Measurements from ENCODE around the gene ZNF12.
"Not testable (repeated sequence)": the region's sequence is repeated elsewhere in the genome, so short reads cannot be mapped to it uniquely, and the experiment has no call there.

ZNF12 gene

DNA sequence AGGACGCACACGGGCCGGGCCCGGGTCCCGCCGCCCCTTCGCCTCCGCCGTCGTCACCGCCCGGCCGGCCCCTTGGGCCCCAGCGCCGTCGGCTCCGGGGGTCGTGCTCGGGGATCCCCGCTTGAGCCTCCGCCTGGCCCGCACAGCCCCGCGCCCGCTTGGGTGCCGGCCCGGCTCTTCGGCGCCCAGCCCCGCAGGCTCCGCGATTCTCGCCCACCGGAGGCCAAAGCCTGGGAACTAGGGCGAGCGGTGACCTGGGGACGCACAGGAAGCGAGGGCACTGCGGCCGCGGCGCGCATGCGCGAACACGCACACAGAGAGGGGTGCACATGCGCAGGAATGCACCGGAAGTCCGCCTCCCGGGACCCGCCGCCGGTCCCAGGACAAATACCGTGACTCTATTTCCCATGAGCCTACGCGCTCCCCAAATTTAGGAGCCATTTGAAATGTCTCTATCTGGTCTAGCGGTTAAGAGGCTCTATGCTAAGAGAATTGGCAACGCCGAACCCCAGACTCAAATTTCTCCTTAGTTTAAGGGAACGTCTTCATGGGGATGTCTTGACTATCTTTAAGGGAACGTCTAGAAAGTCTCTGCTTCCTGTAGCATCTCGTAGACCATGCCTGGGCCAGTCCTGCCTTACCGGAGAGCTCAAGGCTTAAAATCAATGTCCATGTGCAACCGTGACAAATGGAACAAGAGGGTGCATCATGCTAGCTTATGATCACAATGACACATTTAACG is at the start of gene ZNF12:
Gene ZNF12 (minus strand): TSS at position 282 of the 742 bp plus-strand sequence. CDS start 1,774 bp downstream, outside the sequence.
- peak; percentile 97 for DNase-seq (ENCODE audit: low spot score)

DNA sequence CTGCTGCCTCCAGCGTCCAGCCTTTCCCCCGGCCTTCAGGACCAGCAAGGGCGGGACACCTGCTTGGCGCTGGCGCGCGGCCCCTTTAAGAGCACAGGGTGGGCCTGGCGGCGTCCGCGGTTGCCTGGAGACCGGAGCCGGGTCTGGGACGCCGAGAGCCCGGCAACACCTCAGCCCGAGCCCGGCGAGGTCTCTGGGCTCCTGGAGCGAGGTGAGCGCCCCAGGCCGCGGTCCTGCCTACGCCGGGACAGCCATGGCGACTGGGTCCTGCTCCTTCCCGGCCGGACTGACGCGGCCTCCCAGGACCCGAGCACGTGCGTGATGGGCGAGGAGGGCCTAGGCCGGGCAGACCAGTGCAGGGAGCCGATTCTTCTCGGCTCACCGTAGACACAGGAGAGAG is 47.2 kb upstream of the ZNF12 start, which contains the start of gene RSPH10B2:
Gene RSPH10B2 (plus strand): TSS at position 140 of the 400 bp plus-strand sequence. CDS start 3,575 bp downstream, outside the sequence.
- DNase-seq (ENCODE audit: low spot score), result not testable (repeated sequence)

DNA sequence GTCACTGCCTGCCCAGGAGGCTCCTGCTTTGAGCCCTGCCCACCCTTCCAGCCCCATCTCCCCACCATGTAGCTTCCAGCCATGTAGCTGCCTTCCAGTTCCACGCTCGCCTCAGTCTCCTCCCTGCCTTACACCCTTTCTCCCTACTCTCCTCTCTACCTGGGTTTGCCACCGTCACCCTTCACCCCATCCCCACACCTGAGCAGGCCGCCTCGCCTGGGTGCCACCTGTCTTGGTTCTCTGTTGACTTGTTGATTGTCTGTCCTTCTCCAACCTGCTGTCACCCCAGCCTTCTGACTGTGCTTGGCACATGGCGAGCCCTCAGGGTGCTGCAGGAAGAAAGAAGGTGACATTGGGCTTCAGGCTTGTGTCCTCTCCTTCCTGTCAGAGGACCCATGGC is 43.4 kb upstream of the ZNF12 start:
- not testable (repeated sequence) for DNase-seq (ENCODE audit: low spot score)

DNA sequence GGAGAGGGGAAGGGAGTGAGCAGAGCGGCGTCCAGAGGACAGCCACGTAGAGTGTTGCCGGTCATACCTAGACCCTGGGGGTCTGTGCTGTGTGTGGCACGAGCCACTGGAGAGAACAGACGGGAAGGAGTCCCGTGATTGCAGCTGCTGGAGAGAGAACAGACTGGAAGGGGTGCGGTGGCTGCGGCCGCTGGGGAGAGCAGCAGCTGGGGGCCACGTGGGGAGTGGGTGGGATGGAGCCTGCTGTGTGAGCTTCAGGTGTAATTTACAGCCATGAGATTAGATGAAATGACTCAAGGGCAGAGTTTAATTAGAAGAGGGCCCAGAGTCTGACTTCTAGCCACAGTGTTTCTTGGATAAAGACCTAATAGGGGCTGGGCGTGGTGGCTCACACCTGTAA is 42.6 kb upstream of the ZNF12 start:
- not testable (repeated sequence) for DNase-seq (ENCODE audit: low spot score)

DNA sequence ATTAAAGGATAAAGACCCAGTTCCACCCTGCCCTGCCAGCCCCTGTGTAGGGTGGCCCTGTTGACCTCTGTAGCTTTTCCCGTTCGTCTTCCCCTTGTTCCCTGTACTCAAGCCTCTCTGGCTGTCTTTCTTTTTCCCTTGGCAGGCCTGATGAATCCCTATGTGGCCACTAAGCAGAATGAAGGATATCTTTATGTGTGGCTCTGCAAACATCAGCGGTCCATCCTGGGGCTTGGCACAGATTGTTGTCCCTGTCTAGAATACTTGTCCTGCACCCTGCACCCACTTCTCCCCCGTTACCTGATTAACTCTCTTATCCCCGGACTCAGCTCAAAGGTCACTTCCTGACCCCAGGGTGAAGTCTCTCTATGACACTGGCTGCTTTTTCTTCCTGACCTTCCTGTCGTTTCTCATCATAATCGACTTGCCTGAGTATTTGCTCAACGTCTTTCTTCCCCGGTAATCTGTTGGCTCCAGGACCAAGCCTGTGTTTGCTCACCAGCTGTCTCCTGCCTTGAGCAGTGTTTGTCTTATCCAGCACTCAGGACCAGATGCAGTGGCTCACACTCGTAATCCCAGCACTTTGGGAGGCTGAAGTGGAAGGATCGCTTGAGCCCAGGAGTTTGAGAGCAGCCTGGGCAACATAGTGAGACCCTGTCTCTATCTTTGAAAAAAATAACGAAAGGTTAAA is 37.8 kb upstream of the ZNF12 start:
- DNase-seq (ENCODE audit: low spot score), result not testable (repeated sequence)

DNA sequence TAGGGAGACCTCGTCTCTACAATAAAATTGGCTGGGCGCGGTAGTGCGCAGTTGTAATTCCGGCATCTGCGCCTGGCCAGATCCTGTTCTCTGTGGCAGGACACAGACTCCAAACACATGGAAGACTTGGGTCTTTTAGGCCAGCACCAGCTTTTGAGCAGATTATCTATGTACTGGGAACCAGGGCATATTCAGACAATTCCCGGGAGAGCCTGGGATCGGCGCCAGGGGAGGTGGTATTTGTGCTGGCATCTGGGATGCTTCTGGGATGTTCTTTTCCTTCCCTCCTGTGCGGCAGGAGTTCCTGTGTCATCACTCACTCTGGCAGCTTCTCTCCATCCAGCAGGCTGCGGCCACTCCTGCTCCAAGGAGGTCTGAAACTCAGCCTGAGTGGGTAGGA is 31.7 kb upstream of the ZNF12 start:
- not testable (repeated sequence) for DNase-seq (ENCODE audit: low spot score)

DNA sequence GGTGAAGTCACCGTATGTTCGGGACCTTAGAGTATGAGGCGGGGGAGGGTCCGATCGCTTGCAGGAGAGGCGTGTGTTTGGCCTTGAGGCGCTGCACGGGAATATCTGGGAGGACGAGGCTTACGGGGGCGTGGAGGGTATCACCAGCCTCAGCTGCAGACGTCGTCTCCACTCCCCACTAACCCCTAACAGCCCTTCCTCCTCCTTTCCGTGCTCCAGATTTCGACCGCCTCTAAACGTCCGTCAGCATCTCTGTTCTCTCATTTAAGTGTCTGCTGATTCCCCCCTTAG is 23.5 kb upstream of the ZNF12 start:
- DNase-seq (ENCODE audit: low spot score), result no peak

DNA sequence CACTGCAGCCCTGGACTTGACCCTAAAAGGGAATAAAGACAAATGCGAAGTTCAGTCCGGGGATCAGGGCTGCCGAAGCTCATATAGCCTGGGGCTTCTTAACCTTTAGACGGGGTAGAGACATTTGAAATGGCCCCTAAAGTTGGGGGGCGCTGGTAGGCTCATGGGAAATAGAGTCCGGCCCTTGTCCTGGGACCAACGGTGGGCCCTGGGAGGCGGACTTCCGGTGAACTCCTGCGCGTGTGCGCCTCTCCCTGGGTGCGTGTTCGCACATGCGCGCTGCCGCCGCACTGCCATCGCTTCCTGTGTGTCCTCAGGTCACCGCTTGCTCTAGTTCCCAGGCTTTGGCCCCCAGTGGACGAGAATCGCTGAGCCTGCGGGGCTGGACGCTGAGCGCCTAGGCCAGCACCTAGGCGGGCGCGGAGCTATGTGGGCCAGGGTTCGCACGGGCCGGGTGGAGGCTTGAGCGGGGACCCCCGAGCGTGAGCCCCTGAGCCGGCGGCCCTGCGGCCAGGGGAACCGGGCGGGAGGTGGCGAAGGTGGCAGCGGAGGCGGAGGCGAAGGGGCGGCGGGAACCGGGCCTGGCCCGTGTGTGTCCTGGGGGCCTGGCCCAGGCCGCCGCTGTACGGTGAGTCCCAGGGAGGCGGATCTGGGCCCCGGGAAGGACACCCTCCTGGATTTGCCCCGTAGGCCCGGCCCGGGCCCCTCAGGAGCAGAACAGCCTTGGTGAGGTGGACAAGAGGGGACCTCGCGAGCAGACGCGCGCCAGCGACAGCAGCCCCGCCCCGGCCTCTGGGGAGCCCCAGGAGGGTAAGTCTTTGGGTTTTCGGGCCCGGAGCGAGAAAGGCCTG is 23.0 kb upstream of the ZNF12 start:
- DNase-seq (ENCODE audit: low spot score), result peak; percentile 91

DNA sequence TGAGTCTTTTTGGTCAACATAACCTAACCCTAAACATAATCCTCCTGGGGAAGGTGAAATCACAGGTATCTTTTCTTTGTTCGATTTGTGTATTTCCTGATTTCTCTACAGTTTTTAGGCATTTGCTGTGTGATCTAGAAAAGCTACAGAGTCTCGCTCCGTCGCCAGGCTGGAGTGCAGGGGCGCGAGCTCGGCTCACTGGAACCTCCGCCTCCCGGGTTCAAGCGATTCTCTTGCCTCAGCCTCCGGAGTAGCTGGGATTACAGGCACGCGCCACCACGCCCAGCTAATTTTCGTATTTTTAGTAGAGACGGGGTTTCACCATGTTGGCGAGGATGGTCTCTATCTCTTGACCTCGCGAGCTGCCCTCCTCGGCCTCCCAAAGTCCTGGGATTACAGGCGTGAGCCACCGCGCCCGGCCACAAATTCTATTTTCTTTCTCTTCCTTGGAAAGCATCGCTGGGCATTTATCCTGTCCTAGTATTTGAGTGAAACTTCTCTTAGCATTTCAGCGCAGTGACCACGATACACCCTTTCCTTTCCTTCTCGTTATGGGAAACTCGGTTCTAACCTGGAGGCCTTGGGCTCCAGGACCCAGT is 22.2 kb upstream of the ZNF12 start:
- DNase-seq (ENCODE audit: low spot score), result not testable (repeated sequence)

DNA sequence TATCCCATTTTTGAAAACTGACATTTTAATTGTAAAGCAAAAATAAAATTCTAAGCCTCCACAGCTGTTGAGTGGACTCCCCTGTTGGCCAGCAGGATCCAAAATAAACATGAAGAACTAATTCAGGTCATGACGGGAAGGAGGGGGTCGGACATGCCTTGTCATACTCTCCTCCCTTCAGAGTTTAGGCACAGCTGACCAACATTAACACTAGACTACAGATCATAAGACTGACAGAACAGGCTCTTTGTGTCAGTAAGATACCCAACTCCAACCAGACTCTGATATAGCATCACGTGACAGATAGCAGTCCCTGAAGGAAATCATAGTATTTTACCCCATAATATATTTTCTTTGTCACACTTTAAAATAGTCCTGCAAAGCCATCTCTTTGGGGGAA is 20.9 kb upstream of the ZNF12 start:
- DNase-seq (ENCODE audit: low spot score), result no peak

DNA sequence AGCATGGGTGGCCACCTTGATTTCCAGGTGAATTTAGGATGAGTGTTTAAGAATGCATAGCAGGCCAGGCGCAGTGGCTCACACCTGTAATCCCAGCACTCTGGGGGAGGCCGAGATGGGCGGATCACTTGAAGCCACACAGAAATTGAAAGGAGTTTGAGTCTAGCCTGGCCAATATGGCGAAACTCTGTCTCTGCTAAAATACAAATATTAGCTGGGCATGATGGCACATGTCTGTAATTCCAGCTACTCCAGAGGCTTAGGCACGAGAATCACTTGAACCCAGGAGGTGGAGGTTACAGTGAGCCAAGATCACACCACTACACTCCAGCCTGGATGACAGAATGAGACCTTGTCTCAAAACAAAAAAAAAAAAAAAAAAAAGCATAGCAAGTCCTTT is 19.6 kb upstream of the ZNF12 start:
- DNase-seq (ENCODE audit: low spot score), result not testable (repeated sequence)

DNA sequence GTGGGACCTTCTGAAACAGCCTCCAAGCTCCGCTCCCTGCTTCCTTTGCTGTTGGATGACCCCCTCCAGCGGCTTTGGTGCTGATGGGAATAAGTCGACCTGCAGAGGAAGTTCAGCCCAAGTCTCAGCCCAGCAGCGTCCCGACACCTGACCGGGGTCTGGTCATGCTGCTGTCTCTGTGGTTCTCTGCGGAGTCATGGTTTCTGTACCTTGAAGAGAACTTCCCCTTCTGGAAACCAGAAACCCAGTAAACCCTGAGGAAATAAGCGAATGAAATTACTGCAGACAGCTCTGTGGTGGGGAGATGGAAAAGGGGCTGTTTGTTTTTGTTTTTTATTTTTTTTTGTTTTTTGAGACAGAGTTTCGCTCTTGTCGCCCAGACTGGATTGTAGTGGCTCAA is 18.3 kb upstream of the ZNF12 start:
- DNase-seq (ENCODE audit: low spot score), result no peak

DNA sequence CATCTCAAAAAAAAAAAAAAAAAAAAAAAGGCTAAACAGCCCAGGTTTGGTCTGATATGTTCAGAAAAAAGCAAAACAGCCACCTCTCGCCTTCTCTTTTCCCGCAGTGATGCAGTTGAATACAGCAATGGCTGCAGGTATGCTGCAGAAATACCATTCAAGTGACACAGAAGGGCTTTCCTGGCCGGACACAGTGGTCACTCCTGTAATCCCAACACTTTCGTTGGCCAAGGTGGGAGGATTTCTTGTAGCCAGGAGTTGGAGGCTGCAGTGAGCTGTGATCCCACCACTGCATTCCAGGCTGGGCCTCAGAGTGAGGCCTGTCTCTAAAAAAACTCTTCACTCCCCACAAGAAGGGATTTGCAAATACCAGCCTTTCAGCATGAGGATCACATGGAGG is 17.6 kb upstream of the ZNF12 start:
- not testable (repeated sequence) for DNase-seq (ENCODE audit: low spot score)

DNA sequence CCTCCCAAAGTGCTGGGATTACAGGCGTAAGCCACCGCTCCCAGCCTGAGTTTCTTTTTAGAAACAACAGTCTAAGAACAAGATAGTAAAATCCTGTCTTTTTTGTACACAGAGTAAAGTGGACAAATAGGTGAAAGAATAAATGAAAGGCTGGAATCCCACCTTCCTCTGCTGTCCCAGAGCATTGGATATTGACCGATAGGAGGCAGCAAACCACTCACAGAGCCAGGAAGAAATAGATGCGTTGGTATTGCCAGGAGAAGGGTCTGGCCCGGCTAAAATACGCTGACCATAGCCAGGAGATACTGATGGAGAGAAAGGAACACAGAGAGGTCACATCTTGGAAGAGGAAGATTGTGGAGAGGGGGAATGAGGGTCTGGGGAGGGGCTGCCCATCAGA is 11.4 kb upstream of the ZNF12 start:
- no peak for DNase-seq (ENCODE audit: low spot score)

DNA sequence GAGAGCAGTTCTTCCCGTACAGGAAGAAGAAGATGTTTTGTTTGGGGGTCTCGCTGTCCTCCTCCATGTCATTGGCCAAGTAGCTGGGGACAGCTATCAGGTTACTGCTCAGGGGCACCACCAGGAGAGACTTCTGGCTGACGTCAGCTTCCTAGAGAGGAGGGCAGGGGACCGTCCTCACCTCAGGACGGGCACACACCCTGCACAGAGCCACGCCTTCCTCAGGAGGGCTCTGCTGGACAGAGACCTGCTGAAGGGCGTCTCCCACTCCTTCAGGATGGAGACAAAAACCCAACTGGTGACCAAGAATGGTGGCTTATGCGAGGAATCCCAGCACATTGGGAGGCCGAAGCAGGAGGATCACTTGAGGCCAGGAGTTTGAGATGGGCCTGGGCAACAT is 9.2 kb upstream of the ZNF12 start:
- not testable (repeated sequence) for DNase-seq (ENCODE audit: low spot score)

DNA sequence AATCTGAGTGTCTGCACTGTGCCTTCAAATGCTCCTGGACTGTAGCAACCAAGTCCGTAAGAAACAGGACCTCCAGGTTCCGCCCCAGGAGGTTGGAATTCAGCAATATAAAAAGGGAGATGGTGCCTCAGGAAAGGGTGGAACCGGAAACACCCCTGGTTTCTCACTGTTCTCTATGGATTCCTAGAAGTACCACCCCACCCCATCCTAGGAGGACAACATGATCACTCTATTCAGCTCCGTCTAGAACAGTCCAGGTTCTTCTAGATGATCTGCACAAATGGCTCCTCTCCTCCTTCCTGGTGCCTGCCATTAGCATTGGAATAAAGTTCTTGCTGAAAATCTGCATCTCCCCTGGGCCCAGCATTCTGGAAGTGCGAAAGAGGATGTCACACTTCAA is 7.6 kb upstream of the ZNF12 start:
- no peak for DNase-seq (ENCODE audit: low spot score)

DNA sequence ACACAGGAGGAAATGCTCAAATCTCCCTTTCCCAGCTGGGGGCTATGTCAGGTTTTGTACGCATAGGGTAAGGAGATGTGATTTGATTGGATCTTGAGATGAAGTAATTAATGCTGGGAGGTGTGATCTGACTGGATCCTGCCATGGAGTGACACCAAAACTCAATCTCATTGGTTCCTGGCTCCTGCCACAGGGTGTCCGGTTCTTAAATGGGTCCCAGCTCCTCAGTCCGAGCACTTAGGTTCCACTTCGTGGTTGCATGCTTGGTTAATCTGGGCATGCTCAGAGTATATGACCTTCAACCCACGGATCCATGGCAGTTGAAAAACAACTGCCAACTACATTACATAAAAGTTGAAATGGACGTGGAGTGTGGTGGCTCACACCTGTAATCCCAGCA is 3.1 kb upstream of the ZNF12 start:
- no peak for DNase-seq (ENCODE audit: low spot score)

DNA sequence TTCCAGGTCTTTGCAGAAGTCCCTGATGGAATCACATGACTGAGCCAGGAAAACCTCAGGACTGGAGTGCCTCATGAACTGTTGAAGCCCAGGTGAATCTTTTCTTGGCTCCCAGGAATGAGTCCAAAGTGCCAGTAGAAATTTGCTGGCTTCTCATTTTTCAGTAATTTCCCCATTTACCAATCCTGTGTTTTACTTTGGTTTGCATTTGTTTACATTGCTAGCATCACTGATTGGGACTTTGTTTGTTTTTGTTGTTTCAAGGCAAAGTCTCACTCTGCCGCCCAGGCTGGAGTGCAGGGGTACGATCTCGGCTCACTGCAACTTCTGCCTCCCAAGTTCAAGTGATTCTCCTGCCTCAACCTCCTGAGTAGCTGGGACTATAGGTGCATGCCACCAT is 1.6 kb upstream of the ZNF12 start:
- DNase-seq (ENCODE audit: low spot score), result no peak

DNA sequence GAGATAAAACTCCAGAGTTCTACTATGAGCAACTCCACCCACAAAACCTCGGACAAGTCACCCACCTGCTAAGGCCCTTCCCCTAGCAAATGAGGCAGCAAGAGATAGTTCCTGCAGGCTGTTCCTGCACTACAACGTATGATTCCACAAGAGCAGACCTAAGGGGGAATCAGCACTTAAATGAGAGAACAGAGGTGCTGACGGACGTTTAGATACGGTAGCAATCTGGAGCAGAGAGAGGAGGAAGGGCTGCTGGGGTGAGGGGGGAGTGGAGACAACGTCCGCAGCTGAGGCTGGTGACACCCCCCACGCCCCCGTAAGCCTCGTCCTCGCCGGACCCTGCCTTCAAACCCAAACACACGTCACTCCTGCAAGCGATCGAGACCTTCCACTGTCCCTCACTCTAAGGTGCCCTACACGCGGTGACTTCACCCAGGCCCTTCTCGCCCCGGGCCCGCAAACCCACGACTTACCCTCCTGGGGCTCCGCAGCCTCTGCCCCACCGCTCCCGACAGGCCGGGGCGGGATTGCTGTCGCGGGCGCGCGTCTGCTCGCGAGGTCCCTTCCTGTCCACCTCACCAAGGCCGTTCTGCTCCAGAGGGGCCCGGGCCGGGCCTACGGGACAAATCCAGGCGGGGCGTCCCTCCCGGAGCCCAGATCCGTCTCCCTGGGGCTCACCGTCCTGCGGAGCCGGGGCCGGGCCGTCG is 635 bp downstream of the ZNF12 start:
- no peak for DNase-seq (ENCODE audit: low spot score)

DNA sequence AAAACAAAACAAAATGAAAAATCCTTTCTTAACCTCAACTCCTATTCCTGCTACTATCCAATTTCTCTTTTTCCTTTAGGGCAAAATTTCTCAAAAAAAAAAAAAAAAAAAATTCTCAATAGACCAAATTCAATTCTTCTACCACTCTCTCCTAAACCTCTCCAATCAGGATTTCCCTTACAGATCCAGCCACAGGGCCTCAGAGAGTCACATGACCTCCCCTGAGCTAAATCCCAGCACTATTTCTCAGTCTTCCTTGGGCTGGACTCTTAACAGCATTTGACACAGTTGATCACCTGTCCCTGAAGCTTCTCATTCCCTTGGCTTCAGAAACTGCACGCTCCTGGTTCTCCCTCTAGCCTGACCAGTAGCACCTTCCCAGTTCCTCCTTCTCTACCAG is 4.9 kb downstream of the ZNF12 start:
- no peak for DNase-seq (ENCODE audit: low spot score)

DNA sequence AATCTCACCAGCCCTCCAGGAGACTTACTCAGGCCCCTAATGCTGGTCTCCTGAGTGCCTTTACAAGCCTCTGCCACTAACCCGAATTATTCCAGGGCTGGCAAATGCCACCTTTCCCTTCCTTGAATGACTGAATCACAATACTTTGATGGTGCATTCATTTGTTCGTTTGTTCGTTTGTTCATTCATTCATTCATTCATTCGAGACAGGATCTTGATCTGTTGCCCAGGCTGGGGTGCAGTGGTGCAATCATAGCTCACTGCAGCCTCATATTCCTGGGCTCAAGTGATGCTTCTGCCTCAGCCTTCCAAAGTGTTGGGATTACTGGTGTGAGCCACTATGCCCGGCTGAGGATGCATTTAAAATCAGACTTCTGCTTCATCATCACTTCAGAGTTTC is 6.0 kb downstream of the ZNF12 start:
- DNase-seq (ENCODE audit: low spot score), result no peak

DNA sequence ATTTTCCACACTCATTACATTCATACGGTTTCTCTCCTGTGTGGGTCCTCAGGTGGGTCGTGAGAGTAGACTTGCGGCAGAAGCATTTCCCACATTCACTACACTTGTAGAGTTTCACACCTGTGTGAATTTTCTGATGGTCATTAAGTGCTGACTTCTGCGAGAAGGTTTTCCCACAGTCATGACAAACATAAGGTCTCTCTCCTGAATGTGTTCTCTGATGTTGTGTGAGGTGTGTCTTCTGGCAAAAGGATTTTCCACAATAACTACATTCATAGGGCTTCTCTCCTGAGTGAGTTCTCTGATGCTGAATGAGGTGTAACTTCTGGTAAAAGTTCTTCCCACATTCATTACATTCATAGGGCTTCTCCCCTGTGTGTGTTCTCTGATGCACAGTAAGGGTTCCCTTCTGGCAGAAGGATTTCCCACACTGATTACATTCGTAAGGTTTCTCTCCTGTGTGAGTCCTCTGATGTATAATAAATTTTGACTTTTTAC is 15.1 kb downstream of the ZNF12 start:
- no peak for DNase-seq (ENCODE audit: low spot score)

Measured in left forelimb (tissue), 1 donor.